Right lobe of liver (tissue), 6 donors: ENCODE results near the gene GJD2. TPM values are rescaled to one million over a fixed set of nuclear protein-coding genes. Genes with fewer than 3 reads are reported as not detected.

ENCODE experiments used
- ATAC-seq, 4 donors: fragments of 200-7000 bp; cut with Tn5 transposase; one replicate each; pipeline ENCODE4 v1.9.1; 2020; ENCODE audit warnings: mild to moderate bottlenecking in 4 of 4, moderate library complexity in 4 of 4
- DNase-seq, 3 donors: peaks; one replicate each; pipeline ENCODE4 v3.0.0-alpha.2; 2020
- H3K27ac ChIP-seq, 3 donors: fragments of 200-600 bp; one replicate each; pipeline ENCODE4 v1.8.0; 2022
- H3K27me3 ChIP-seq, 2 donors: fragments of 200-600 bp; one replicate each; pipeline ENCODE4 v1.8.0; 2022
- H3K36me3 ChIP-seq, 4 donors: fragments of 200-600 bp; sonication (generic) in 1 of 4; one replicate each; pipeline versions ENCODE4 v1.5.1 to v1.8.0; 2017 to 2022; ENCODE audit warnings: control low read depth in 1 of 4
- H3K4me1 ChIP-seq, 4 donors: fragments of 200-600 bp; sonication (generic) in 1 of 4; one replicate each; pipeline versions ENCODE4 v1.5.1 to v1.8.0; 2017 to 2022; ENCODE audit warnings: control low read depth in 1 of 4
- H3K4me3 ChIP-seq, 3 donors: fragments of 200-600 bp; one replicate each; pipeline ENCODE4 v1.8.0; 2022
- H3K9me3 ChIP-seq, 4 donors: fragments of 200-600 bp; sonication (generic) in 1 of 4; one replicate each; pipeline versions ENCODE4 v1.5.1 to v1.8.0; 2017 to 2022; ENCODE audit warnings: control low read depth in 1 of 4
- POLR2A ChIP-seq: fragments of 450-650 bp; IDR thresholded peaks from one replicate; pipeline ENCODE4 v1.6.1; 2017; ENCODE audit warnings: antibody characterized with exemption, mild to moderate bottlenecking
- WGBS: methylation state at CpG from one replicate; pipeline ENCODE4 v1.1.6; 2018; ENCODE audit warnings: low coverage, low lambda C conversion rate; ENCODE audit not compliant: insufficient coverage; ENCODE audit errors: missing lambda C conversion rate; 5-methylcytosine and 5-hydroxymethylcytosine counted together
- intact Hi-C, 2 donors: fragments of 100-400 bp; cut with DNase I; formaldehyde crosslinking; loops; one replicate each; pipeline versions ENCODE4 v1.11.2 to v1.14.1; 2022
- total RNA-seq, 6 experiments: library from RNA; depleted of rRNA in 2 of 6; stranded (reverse); fragments of >200 nt in 2 of 6; fragmentation: NEBNext Ultra II Directional in 3 of 6; extraction: Animal tissue kit (Norgen Biotek cat#: 25700) in 3 of 6; gene quantifications; one replicate each; pipeline versions ENCODE4 v1.1.0 to v1.2.4, GENCODE V29; 2016 to 2023
- TF ChIP-seq, protein P1 (sequence below), 4 donors: fragments of 200-600 bp in 3 of 4; fragments of 450-650 bp in 1 of 4; IDR thresholded peaks; one replicate each; pipeline versions ENCODE4 v1.5.1 to v1.8.0; 2016 to 2022; ENCODE audit warnings: antibody characterized with exemption in 4 of 4, mild to moderate bottlenecking in 2 of 4
- donor health status: DM: no; HTN: yes; CAD: no.
- donor health status: DM: no; HTN: no; CAD: no.
- donor health status: DM: no; HTN: no; CAD: no.
- donor health status: DM: no; HTN: yes; CAD: no.
- donor health status: DM: no; HTN: yes; CAD: no.

Gene GJD2
- total RNA-seq, 6 experiments from 2014 or later: not detected

DNA sequence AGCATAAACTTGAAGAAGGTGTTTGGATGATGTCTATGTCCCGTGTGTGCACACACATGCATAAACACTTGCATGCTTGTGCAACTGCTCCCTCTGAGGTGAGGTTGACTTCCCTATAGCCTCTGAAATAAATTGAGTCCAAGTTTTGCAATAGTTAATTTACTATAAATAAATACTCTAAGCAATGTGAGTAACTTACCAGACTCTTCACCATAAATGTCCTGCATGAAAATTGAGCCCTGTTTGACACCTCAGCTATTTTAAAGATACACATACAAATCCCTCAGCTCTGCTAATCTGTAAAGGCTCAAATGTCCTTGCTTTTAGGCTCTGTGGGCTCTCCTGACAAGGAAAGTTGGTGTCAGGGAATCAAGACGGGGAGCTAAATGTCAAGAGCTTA, 37.1 kb downstream of the GJD2 start:
- H3K9me3 ChIP-seq: no peaks in the 10 kb centered on the region
- ATAC-seq: no peak
- peaks cover 0 to 24% (median 0%) of the 10 kb centered on the region in 4 donors for H3K4me1 ChIP-seq
- H3K4me3 ChIP-seq: no peak overlapping the region
- H3K27me3 ChIP-seq: no peaks in the 10 kb centered on the region
- TF ChIP-seq POLR2A: no peak
- TF ChIP-seq, protein P1, sequence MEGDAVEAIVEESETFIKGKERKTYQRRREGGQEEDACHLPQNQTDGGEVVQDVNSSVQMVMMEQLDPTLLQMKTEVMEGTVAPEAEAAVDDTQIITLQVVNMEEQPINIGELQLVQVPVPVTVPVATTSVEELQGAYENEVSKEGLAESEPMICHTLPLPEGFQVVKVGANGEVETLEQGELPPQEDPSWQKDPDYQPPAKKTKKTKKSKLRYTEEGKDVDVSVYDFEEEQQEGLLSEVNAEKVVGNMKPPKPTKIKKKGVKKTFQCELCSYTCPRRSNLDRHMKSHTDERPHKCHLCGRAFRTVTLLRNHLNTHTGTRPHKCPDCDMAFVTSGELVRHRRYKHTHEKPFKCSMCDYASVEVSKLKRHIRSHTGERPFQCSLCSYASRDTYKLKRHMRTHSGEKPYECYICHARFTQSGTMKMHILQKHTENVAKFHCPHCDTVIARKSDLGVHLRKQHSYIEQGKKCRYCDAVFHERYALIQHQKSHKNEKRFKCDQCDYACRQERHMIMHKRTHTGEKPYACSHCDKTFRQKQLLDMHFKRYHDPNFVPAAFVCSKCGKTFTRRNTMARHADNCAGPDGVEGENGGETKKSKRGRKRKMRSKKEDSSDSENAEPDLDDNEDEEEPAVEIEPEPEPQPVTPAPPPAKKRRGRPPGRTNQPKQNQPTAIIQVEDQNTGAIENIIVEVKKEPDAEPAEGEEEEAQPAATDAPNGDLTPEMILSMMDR (IDR thresholded peaks at IDR 0.05): no peak
- H3K27ac ChIP-seq: no peak overlapping the region
- intact Hi-C loops: no loop called here
- no peak for DNase-seq
- 37% methylated on average over 2 of the region's 2 CpGs for WGBS
- no peaks in the 10 kb centered on the region for H3K36me3 ChIP-seq

DNA sequence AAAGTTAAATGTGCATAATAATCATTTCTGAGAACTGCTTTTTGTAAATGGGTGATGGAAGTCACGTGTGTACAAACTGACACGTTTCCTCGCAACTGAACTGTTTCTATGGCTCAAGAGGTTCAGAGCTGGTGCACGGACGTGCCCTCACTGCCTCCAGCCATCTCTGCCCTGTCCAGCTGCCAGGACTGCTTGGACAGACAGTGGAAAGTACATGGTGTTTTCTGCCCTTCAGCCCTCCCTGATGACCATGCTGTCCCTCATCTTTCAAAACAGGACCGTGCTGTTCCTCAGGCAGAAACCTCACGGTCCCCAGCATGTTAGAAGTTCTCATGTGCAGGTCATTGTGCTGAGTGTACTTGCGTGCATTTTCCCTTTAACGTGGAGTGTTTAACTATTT, 38.7 kb downstream of the GJD2 start:
- H3K27ac ChIP-seq: no peak overlapping the region

DNA sequence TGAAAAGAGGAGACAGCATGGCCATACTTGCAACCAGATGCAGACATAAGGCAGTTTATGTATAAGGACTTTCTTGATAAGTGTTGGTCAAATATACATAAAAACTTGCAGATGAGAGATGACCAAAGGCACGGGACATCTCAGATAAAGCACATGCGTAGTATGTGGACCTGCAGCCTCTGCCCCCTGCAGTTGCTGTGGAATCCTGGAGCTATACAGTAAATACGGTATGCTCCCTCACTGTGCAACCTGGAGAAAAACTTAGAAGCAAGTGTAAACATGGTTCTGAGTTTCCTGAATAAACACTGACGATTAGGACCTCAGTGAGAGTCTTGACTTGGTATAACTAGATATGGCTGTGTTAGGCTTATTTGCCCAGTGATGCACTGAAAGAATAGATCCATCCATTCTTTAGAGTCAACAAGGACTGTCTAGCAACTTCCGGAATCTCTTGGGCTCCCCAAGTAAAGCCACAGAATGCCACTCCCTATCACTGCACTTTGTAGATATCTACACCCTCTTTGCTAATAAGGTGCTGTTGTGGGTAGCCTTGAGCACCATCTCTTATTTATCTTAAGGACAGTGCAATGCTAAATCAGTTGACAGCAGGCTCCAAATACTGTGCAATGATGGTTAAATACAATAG, 40.2 kb downstream of the GJD2 start:
- intact Hi-C loops: no loop called here

More for the DNA sequence above, 38.7 kb downstream of the GJD2 start:
- 32% methylated on average over 8 of the region's 9 CpGs for WGBS
- TF ChIP-seq POLR2A: no peak
- TF ChIP-seq, protein P1 (IDR thresholded peaks at IDR 0.05): no peak
- H3K36me3 ChIP-seq: no peaks in the 10 kb centered on the region
- peak; percentile 60 to 76 (median 69) for ATAC-seq
- peaks cover 0 to 8% (median 0%) of the 10 kb centered on the region in 4 donors for H3K4me1 ChIP-seq
- no peak overlapping the region for H3K4me3 ChIP-seq
- no peaks in the 10 kb centered on the region for H3K27me3 ChIP-seq
- intact Hi-C loops: no loop called here
- DNase-seq: peak; percentile 22 to 86 (median 58)
- H3K9me3 ChIP-seq: no peaks in the 10 kb centered on the region

DNA sequence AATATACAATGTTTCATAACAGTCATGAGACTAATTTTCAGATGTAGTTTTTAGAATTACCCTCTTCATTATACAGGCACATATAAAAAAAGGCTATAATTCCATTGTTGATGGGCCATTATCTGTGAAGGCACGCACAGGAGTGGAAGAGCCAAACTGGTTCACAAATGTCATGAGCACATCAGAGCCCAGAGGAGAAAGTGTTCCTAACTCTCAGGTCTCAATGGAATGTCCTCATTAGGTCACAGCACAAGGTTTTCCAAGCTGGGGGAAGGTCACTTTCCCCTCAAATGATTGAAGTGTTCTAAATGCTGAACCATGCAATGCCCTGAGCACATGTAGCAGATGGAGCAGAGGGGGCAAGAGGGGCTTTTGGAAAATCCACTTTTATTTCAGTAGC, 41.2 kb downstream of the GJD2 start:
- intact Hi-C loops: no loop called here
- Histone ChIP-seq H3K36me3 (no peaks in the 10 kb centered on the region), H3K27ac (no peak overlapping the region), H3K4me3 (no peak overlapping the region), H3K4me1 (no peaks in the 10 kb centered on the region), H3K9me3 (no peaks in the 10 kb centered on the region), H3K27me3 (no peaks in the 10 kb centered on the region)
- DNase-seq (no peak), ATAC-seq (no peak)
- no peak for TF ChIP-seq POLR2A
- TF ChIP-seq, protein P1 (IDR thresholded peaks at IDR 0.05): no peak
- 57% methylated on average over 1 of the region's 1 CpG for WGBS

More for the DNA sequence above, 40.2 kb downstream of the GJD2 start:
- no peaks in the 10 kb centered on the region for H3K36me3 ChIP-seq
- H3K4me1 ChIP-seq: peaks cover 0 to 5% (median 0%) of the 10 kb centered on the region in 4 donors
- no peaks in the 10 kb centered on the region for H3K27me3 ChIP-seq
- no peak overlapping the region for H3K4me3 ChIP-seq
- 47% methylated on average over 3 of the region's 5 CpGs for whole genome bisulfite sequencing
- ATAC-seq (no peak), DNase-seq (no peak)
- H3K9me3 ChIP-seq: no peaks in the 10 kb centered on the region
- no peak overlapping the region for H3K27ac ChIP-seq
- TF ChIP-seq POLR2A: no peak
- TF ChIP-seq, protein P1 (IDR thresholded peaks at IDR 0.05): no peak
